GM12892 (cell line): ENCODE results near the gene GPR15.

ENCODE experiments used
- POLR2A ChIP-seq: IDR thresholded peaks from 2 replicates; pipeline ENCODE4 v1.6.1; 2011; ENCODE audit warnings: low read depth, low read length, control low read depth
- POLR2AphosphoS5 ChIP-seq: IDR thresholded peaks from 2 replicates; pipeline ENCODE4 v1.6.1; 2011; ENCODE audit warnings: low read depth, low read length, control low read depth
- TAF1 ChIP-seq: IDR thresholded peaks from 2 replicates; pipeline ENCODE4 v1.6.1; 2011; ENCODE audit warnings: low read depth, mild to moderate bottlenecking, control low read depth, low read length, borderline replicate concordance

- TF ChIP-seq POLR2AphosphoS5: no peak
- TF ChIP-seq POLR2A: no peak
- TF ChIP-seq TAF1: no peak
Measured at GRCh38 chr3:98518816-98519215, 13.0 kb upstream of the GPR15 start.
